NCI-H2171 treated with DMSO at 0.1 percent for 48 hours (cell line): ENCODE data around the gene ZSWIM8.
"Not testable (repeated sequence)": the region's sequence is repeated elsewhere in the genome, so short reads cannot be mapped to it uniquely, and the experiment has no call there.

Experiments
- DNase-seq: peaks from one replicate; lab custom pipeline; 2025; lab: John Stamatoyannopoulos, UW

ZSWIM8 gene

DNA sequence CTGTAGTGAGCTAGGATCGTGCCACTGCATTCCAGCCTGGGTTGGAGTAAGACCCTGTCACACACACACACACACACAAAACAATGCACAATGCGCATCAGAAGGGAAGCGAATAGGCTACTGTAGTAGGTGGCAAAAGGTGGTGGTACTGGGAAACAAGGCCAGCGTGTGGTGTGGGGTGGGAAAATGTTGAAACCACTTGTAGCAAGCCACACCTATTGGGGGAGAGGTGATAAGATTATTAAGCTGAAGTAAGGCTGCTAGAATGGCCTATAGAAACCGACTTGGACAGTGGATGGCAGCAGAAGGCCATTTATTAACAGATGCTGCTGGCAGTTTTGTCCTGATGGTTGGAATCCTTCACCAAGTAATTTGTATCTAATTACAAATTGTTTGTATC, 10.8 kb upstream of the ZSWIM8 start:
- no peak for DNase-seq

DNA sequence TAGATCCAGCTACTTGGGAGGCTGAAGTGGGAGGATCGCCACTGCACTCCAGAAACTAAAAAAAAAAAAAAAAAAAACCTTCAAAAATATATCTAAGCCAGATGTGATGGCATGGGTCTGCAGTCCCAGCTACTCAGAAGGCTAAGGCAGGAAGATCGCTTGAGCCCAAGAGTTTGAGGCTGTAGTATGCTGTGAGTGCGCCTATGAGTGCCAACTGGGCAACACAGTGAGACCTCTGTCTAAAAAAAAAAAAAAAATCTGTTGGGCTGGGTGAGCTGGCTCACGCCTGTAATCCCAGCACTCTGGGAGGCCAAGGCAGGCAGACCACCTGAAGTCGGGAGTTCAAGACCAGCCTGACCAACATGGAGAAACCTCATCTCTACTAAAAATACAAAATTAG, 6.4 kb upstream of the ZSWIM8 start:
- no peak for DNase-seq

DNA sequence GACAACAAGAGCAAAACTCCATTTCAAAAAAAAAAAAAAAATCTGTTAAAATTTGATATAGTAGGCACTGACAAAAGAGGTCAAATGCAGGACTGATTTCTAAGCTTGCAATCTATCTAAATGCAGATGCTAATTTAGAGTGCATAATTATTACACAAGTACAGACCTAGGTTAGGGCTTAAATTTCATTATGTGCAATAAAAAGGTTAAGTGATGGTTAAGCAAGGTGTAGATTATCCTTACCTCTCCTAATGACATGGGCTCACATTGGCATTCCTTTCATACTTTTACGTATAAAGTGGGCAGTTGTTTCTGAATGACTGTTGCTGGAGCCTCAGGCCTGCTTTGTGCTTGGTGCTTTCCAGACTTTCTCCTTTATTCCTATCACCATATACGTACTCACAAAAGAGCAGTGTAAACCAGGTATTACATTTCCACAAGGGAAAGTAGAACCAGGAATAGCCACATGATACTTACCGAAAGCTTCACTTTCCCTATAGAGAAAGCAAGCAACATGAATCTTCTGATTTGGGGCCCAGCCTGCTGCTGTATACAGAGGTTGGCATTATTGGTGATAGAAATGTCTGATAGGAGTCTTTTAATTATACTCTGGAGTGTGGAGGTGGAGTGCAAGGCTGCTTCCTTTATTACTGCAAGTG, 5.7 kb upstream of the ZSWIM8 start:
- no peak for DNase-seq

DNA sequence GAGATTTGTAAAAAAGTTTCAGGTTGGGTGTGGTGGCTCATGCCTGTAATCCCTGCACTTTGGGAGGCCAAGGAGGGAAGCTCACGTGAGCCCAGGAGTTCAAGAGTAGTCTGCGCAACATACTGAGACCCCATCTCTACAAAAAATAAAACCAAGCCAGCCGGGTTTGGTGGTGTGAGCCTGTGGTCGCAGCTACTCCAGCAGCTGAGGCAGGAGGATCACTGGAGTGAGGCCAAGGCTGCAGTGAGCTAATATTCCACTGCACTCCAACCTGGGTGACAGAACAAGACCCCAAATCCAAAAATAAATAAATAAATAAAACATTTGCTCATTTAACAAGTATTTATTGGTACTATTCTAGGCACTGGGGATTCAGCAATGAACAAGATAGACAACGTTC, 5.1 kb upstream of the ZSWIM8 start:
- no peak for DNase-seq

DNA sequence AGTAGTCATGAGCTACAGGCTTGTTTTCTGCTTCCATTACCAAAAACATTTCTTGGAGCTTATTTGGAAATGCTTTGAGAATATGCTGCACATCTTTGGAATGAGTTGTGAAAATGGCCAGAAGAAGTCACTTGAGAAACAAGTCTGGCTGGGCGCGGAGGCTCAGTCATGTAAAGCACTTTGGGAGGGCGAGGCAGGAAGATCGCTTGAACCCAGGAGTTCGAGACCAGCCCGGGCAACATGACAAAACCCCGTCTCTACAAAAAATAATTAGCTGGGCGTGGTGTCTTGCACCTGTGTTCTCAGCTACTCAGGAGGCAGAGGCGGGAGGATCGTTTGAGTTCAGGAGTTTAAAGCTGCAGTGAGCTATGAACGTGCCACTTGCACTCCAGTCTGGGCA, 4.4 kb upstream of the ZSWIM8 start:
- DNase-seq = no peak

DNA sequence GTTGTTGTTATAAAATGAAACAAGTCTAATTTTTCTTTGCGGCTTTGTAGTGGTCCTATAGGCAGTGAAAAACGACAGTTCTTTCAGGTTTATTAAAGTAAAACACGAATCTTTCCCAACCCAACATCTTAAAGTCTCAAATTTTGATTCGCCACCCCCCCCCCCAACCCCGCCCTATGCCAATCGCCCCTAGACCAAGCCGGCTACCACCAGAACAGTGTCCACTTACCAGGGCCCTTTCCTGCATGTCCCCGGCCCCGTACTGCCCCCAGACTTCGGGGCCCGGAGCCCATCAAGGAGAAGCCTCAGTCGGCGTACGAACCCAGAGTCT, 3.9 kb upstream of the ZSWIM8 start:
- DNase-seq = no peak

DNA sequence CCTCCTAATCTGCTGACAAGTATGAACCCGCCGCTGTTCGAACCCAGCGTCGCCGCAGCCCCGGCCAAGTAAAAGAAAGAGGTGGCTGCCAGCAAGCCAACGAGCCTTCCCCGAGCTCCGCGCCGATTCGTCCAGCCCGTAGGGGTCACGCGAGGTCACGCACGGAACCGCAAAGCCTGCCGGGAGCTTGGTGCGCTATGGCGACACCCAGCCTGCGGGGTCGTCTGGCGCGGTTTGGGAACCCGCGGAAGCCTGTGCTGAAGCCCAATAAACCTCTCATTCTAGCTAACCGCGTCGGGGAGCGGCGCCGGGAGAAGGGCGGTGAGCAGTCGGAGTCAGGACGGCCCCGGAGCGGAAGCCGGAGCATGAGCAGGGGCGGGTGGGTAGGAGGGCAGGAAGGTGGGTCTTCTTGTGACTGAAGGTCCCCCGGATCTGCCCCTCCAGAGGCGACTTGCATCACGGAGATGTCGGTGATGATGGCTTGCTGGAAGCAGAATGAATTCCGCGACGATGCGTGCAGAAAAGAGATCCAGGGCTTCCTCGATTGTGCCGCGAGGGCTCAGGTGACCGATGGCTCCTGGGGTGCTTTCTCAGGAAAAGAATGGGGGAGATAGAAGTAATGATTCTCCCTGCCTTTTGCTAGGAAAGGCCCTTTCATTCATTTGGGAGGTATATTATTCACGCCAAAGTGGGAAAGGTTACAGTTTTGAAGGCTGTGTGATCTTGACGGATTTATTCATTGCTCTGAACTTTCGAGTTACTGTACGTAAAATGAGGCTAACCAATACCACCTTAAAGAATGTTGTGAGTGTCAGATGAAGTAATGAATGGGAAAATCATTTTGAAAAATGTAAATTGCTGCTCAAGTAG, 3.3 kb upstream of the ZSWIM8 start, which contains the start of gene CHCHD1:
Gene CHCHD1 (plus strand): TSS at position 170 of the 870 bp plus-strand sequence. CDS start 28 bp downstream, at position 198.
- peak; percentile 76 for DNase-seq

DNA sequence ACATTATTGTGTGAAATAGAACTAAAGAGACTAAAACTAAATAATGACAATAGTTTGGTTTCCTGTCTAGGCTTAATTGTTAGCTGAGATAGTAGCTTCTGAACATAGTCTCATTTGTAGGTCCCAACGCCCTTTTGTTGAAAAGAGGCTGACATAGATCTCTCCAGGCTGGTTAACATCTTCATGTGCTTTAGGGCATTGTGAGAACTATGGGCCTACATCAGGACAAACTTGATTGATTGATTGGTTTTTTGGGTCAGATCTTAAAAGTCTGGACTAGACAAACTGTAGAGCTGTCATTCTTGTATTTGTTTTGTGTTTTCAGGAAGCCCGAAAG, 2.7 kb upstream of the ZSWIM8 start:
- DNase-seq = no peak

DNA sequence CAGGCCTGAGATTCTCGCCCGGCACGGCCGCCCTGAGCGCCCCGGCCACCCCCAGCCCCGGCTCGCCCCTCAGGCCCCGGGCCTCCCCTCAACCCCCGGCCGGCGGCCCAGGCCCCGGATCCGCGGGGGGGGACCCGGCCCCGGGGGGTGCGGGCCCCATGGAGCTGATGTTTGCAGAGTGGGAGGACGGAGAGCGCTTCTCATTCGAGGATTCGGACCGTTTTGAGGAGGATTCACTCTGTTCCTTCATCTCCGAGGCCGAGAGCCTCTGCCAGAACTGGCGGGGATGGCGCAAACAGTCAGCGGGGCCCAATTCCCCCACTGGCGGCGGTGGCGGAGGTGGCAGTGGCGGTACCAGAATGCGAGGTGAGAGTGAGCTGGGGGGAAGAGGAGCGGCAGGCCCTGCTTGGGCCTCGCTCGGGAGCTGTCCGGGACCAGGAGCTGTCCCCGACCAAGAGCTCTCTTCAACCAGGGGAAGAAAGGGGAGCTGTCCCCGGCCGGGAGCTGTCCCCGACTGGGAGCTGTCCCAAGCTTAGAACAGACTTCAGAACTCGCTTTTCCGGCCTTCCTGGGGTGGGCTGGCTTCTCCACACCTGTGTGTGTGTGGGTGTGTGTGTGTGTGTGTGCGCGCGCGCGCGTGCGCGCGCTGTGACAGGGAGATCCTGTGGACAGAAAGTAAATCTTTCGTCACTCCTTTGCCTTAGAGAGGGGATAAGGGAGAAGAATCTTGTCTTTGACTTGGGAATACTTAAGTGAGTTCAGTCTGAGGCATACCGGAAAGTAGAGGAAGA, 510 bp downstream of the ZSWIM8 start:
- DNase-seq = no peak

DNA sequence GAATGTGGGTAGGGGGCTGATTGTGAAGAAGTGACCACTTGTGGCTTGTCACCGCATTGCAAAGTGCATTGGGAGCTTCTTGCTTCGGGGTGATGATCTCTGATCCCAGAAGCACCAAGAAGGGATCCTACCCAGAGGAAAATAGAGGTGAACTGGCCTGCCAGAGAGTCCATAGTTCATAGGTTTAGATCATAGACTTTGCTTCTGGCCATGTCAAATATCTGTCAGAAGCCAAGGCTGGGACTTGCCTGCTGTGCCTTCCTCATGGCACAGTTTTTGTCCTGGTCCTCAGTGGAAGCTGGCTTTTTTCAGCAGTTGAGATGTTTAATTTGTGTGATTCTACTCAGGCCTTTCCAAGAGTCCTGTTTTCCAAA, 1.1 kb downstream of the ZSWIM8 start:
- no peak for DNase-seq

DNA sequence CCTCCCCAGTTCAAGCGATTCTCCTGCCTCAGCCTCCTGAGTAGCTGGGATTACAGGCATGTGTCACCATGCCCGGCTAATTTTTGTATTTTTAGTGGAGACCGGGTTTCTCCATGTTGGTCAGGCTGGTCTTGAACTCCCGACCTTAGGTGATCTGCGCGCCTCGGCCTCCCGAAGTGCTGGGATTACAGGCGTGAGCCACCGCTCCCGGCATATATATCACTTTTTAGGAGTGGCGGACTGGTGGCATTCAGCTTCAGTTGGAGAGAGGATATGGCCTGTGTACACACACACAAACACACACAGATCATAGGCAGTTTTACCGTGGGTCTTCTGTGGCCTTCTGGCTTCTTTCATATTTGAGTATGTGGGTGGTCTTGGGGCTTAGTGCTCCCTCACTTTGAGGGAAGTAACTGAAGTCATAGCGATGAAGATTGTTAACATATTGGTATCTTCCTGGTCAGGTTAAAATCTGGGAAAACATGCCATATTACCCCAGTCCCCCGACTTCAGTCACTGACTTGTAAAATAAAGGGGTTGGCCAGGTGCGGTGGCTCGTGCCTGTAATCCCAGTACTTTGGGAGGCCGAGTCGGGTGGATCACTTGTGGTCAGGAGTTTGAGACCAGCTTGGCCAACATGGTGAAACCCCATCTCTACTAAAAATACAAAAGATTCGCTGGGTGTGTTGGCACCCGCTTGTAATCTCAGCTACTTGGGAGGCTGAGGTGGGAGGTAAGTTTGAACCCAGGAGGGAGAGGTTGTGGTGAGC, 1.8 kb downstream of the ZSWIM8 start:
- not testable (repeated sequence) for DNase-seq

DNA sequence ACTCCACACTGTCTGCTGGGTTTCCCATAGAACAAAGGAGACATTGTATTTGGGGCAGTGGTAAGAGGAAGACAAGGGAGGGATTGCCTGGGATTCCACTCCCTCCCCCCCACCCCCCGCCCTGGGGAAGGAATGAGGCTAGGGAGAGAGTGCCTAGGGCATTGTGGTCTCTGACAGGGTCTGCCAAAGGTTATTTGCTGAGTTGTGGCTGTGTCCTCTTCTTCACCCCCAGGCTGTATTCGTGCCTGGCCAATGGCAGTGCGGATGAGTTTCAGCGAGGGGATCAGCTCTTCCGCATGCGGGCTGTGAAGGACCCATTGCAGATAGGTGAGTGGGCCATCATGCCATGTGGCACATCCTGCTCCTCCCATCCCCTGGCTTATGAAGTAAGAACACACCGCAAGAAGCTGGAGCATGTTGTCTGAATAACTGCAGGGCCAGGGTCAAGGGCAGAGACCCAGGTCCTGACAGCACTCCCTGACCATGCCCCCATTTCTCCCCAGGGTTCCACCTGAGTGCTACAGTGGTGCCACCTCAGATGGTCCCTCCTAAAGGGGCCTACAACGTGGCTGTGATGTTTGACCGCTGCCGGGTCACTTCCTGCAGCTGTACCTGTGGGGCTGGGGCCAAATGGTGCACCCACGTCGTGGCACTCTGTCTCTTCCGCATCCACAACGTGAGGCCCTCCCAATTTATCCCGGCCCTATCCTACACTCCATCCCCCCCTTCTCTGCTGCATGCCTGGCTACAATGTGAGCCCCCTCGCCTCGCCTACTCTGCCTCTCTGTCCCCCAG, 3.7 kb downstream of the ZSWIM8 start:
- no peak for DNase-seq

DNA sequence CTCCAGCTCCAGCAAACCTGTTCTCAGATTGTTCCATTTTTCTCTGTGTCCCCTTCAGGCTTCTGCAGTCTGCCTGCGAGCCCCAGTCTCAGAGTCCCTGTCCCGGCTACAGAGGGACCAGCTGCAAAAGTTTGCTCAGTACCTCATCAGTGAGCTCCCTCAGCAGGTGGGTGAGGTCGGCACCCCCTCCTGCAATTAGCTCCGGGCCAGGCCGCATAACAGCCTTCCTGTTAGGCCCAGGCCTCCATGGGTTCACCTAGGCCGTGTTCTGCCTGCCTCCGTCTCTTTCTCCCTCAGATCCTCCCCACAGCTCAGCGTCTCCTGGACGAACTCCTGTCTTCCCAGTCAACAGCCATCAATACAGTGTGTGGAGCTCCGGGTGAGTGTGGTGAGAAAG, 4.3 kb downstream of the ZSWIM8 start:
- DNase-seq = no peak

DNA sequence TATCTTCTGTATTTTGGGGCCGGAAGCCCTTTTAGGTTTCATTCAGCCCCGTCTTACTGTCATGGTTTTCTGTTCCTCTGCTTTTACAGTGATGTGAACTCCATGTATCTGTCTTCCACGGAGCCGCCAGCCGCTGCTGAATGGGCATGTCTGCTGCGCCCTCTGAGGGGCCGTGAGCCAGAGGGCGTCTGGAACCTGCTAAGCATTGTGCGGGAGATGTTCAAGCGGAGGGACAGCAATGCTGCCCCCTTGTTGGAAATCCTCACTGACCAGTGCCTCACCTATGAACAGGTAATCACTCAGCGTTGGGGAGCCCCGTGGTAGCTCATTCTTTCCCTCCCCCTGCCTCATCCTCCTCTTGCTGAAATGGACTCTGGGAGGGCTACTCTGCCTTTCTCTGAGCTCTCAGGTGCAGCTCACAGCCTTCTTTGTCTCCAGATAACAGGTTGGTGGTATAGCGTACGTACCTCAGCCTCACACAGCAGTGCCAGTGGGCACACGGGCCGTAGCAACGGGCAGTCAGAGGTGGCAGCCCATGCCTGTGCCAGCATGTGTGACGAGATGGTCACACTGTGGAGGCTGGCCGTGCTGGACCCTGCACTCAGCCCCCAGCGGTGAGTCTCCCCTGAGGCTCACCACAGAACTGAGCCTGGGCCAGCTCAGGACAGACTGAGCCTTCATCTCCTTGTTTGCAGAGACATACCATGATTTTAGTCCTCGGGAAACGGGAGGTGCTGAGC, 5.7 kb downstream of the ZSWIM8 start:
- no peak for DNase-seq

DNA sequence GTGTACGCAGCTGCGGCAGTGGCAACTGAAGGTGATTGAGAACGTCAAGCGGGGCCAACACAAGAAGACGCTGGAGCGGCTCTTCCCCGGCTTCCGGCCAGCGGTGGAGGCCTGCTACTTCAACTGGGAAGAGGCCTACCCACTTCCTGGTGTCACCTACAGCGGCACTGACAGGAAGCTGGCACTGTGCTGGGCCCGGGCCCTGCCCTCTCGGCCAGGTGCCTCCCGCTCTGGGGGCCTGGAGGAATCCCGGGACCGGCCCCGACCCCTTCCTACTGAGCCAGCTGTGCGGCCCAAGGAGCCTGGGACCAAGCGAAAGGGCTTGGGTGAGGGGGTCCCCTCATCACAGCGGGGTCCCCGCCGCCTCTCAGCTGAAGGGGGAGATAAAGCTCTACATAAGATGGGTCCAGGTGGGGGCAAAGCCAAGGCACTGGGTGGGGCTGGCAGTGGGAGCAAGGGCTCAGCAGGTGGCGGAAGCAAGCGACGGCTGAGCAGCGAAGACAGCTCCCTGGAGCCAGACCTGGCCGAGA, 6.5 kb downstream of the ZSWIM8 start:
- no peak for DNase-seq

DNA sequence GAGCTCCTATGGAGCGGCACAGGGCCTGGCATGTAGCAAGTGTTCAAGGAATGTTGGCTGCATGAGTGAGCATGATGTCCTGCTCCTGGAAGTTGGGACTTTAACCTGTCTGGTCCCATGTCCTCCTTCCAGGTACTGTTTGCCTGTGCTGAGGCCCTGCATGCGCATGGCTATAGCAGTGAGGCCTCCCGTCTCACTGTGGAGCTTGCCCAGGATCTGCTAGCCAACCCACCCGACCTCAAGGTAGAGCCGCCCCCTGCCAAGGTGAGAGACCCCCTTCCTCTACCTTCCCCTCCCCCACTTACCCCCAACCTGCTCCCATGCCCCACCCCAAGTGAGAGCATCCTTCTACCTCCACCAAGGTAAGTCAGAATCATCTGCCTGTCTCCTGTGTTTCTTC, 8.1 kb downstream of the ZSWIM8 start:
- DNase-seq = no peak

DNA sequence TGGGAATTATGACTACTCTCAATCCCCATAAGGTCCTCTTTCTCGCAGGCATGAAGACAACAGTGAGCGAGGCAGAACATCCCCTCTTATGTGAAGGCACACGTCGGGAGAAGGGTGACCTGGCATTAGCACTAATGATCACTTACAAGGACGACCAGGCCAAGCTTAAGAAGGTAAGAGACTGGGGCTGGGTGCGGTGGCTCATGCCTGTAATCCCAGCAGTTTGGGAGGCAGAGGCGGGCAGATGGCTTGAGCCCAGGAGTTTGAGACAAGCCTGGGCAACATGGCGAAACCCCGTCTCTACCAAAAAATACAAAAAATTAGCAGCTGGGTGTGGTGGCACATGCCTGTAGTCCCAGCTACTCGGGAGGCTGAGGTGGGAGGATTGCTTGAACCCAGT, 10.1 kb downstream of the ZSWIM8 start:
- not testable (repeated sequence) for DNase-seq

DNA sequence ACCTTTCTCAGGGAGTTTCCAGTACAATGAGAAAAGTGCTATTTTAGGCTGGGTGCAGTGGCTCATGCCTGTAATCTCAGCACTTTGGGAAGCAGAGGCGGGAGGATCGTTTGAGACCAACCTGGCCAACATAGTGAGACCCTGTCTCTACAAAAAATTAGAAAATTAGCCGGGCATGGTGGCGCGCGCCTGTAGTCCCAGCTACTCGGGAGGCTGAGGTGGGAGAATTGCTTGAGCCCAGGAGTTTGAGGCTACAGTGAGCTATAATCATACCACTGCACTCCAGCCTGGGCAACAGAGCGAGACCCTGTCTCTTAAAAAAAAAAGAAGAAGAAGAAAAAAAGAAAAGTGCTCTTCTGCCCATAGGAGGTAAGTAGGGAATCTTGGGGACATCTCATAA, 10.6 kb downstream of the ZSWIM8 start:
- not testable (repeated sequence) for DNase-seq

DNA sequence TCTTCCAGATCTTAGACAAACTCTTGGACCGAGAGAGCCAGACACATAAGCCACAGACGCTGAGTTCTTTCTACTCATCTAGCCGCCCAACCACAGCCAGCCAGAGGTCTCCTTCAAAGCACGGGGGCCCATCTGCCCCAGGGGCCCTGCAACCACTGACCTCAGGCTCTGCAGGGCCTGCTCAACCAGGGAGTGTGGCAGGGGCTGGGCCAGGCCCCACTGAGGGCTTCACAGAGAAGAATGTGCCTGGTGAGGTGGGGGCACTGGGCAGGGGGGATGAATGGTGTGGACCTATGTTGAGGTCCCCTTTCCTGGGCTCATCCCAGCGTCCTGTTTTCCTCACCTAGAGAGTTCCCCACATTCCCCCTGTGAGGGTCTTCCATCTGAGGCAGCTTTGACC, 11.4 kb downstream of the ZSWIM8 start:
- no peak for DNase-seq

DNA sequence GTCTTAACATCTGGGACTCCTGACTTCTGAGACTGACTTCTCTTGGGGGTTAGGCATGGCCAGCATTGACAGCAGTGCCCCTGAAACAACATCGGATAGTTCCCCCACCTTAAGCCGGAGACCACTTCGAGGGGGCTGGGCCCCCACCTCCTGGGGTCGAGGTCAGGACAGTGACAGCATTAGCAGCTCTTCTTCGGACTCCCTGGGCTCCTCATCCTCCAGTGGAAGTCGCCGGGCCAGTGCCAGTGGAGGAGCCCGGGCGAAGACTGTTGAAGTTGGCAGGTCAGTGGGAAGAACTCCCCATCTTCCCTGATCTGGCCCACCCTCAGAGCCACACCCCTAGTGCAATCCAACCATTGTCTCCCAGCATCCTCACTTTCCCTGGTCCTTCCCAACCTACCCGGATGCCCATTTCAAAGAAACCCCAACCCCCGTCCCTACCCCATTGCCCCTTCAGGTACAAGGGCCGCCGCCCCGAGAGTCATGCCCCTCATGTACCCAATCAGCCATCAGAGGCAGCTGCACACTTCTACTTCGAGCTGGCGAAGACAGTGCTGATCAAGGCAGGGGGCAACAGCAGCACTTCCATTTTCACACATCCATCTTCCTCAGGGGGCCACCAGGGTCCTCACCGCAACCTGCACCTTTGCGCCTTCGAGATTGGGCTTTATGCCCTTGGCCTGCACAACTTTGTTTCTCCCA, 12.1 kb downstream of the ZSWIM8 start:
- DNase-seq = no peak
